ENCODE measurements around the gene CEP41.

Gene CEP41

GRCh38 chr7:130478991-130479390 is 38.2 kb upstream of the CEP41 start:
- no peaks in the 10 kb centered on the region; the same call in 1 of the 2 replicates for H3K27me3 ChIP-seq (replicated peaks; ENCODE audit: control insufficient read depth, insufficient read depth, low read length)
- H3K4me3 ChIP-seq (replicated peaks; ENCODE audit: low read depth, low read length), result no peak overlapping the region
- no peaks in the 10 kb centered on the region for H3K36me3 ChIP-seq (ENCODE audit: control insufficient read depth, insufficient read depth, low read length)
- no peak for TF ChIP-seq CTCF (IDR thresholded peaks at IDR 0.05; ENCODE audit: insufficient read depth, low read length, poor library complexity, severe bottlenecking)
- DNase-seq (ENCODE audit: extremely low read depth, insufficient read length), result no peak

GRCh38 chr7:130476297-130477150 is 35.7 kb upstream of the CEP41 start:
- no peaks in the 10 kb centered on the region for H3K36me3 ChIP-seq (ENCODE audit: control insufficient read depth, insufficient read depth, low read length)
- no peaks in the 10 kb centered on the region; the same call in 1 of the 2 replicates for H3K27me3 ChIP-seq (replicated peaks; ENCODE audit: control insufficient read depth, insufficient read depth, low read length)
- TF ChIP-seq CTCF (IDR thresholded peaks at IDR 0.05; ENCODE audit: insufficient read depth, low read length, poor library complexity, severe bottlenecking), result no peak
- DNase-seq (ENCODE audit: extremely low read depth, insufficient read length), result no peak
- H3K4me3 ChIP-seq (replicated peaks; ENCODE audit: low read depth, low read length), result no peak overlapping the region

- no peak for TF ChIP-seq CTCF (IDR thresholded peaks at IDR 0.05; ENCODE audit: insufficient read depth, low read length, poor library complexity, severe bottlenecking)
- no peak overlapping the region for H3K4me3 ChIP-seq (replicated peaks; ENCODE audit: low read depth, low read length)
- H3K36me3 ChIP-seq (ENCODE audit: control insufficient read depth, insufficient read depth, low read length), result no peaks in the 10 kb centered on the region
- DNase-seq (ENCODE audit: extremely low read depth, insufficient read length), result no peak
- H3K27me3 ChIP-seq (replicated peaks; ENCODE audit: control insufficient read depth, insufficient read depth, low read length), result no peaks in the 10 kb centered on the region; the same call in 1 of the 2 replicates
Measured at GRCh38 chr7:130475776-130476175, 35.0 kb upstream of the CEP41 start.

- Histone ChIP-seq H3K4me3 (replicated peaks; ENCODE audit: low read depth, low read length) (no peak overlapping the region), H3K27me3 (replicated peaks; ENCODE audit: control insufficient read depth, insufficient read depth, low read length) (no peaks in the 10 kb centered on the region; the same call in 1 of the 2 replicates), H3K36me3 (ENCODE audit: control insufficient read depth, insufficient read depth, low read length) (no peaks in the 10 kb centered on the region)
- DNase-seq (ENCODE audit: extremely low read depth, insufficient read length), result no peak
- TF ChIP-seq CTCF (IDR thresholded peaks at IDR 0.05; ENCODE audit: insufficient read depth, low read length, poor library complexity, severe bottlenecking), result no peak
Measured at GRCh38 chr7:130473876-130474275, 33.1 kb upstream of the CEP41 start.

GRCh38 chr7:130473289-130473688 is 32.5 kb upstream of the CEP41 start:
- DNase-seq (ENCODE audit: extremely low read depth, insufficient read length), result no peak
- Histone ChIP-seq H3K27me3 (replicated peaks; ENCODE audit: control insufficient read depth, insufficient read depth, low read length) (no peaks in the 10 kb centered on the region; the same call in 1 of the 2 replicates), H3K4me3 (replicated peaks; ENCODE audit: low read depth, low read length) (no peak overlapping the region), H3K36me3 (ENCODE audit: control insufficient read depth, insufficient read depth, low read length) (no peaks in the 10 kb centered on the region)
- TF ChIP-seq CTCF (IDR thresholded peaks at IDR 0.05; ENCODE audit: insufficient read depth, low read length, poor library complexity, severe bottlenecking), result no peak
